HUES48 (cell line): ENCODE results near the gene NCKAP5.

Source experiments
- H3K27ac ChIP-seq: one replicate; pipeline ENCODE4 v1.7.0; 2013; ENCODE audit warnings: low read depth, low read length, inconsistent platforms
- H3K27me3 ChIP-seq: 2 replicates; pipeline ENCODE4 v1.6.1; 2013; ENCODE audit warnings: mild to moderate bottlenecking, low read length; ENCODE audit not compliant: control insufficient read depth, insufficient read depth
- H3K36me3 ChIP-seq: 2 replicates; pipeline ENCODE4 v1.6.1; 2013; ENCODE audit warnings: low read length; ENCODE audit not compliant: control insufficient read depth, insufficient read depth
- H3K4me1 ChIP-seq: 2 replicates; pipeline ENCODE4 v1.6.1; 2013; ENCODE audit warnings: mild to moderate bottlenecking, low read length; ENCODE audit not compliant: control insufficient read depth, insufficient read depth
- H3K4me3 ChIP-seq: 2 replicates; pipeline ENCODE4 v1.5.1; 2013; ENCODE audit warnings: mild to moderate bottlenecking, low read depth, low read length
- H3K9ac ChIP-seq: 2 replicates; pipeline ENCODE4 v1.6.1; 2013; ENCODE audit warnings: mild to moderate bottlenecking, low read depth, low read length, moderate library complexity
- H3K9me3 ChIP-seq: 2 replicates; pipeline ENCODE4 v1.6.1; 2013; ENCODE audit warnings: low read length; ENCODE audit not compliant: control insufficient read depth, insufficient read depth

NCKAP5 gene

GRCh38 chr2:132909427-132909826, 658.8 kb downstream of the NCKAP5 start:
- Histone ChIP-seq H3K36me3 (no peaks in the 10 kb centered on the region), H3K4me1 (no peaks in the 10 kb centered on the region), H3K9me3 (no peaks in the 10 kb centered on the region), H3K27ac (no peak overlapping the region), H3K27me3 (no peaks in the 10 kb centered on the region), H3K4me3 (no peak overlapping the region), H3K9ac (no peak overlapping the region)

GRCh38 chr2:132904142-132904842, 664.0 kb downstream of the NCKAP5 start:
- H3K36me3 ChIP-seq: no peaks in the 10 kb centered on the region
- H3K4me1 ChIP-seq: no peaks in the 10 kb centered on the region
- H3K9me3 ChIP-seq: no peaks in the 10 kb centered on the region
- H3K9ac ChIP-seq: no peak overlapping the region
- H3K27me3 ChIP-seq: no peaks in the 10 kb centered on the region
- H3K27ac ChIP-seq: no peak overlapping the region
- H3K4me3 ChIP-seq: no peak overlapping the region

- no peaks in the 10 kb centered on the region for H3K4me1 ChIP-seq
- H3K36me3 ChIP-seq: no peaks in the 10 kb centered on the region
- no peaks in the 10 kb centered on the region for H3K9me3 ChIP-seq
- no peak overlapping the region for H3K4me3 ChIP-seq
- no peak overlapping the region for H3K27ac ChIP-seq
- H3K9ac ChIP-seq: no peak overlapping the region
- H3K27me3 ChIP-seq: no peaks in the 10 kb centered on the region
These were observed 665.6 kb downstream of the NCKAP5 start for GRCh38 chr2:132902626-132903025.

GRCh38 chr2:132901661-132902060, 666.6 kb downstream of the NCKAP5 start:
- Histone ChIP-seq H3K4me3 (no peak overlapping the region), H3K4me1 (no peaks in the 10 kb centered on the region), H3K9me3 (no peaks in the 10 kb centered on the region), H3K36me3 (no peaks in the 10 kb centered on the region), H3K27ac (no peak overlapping the region), H3K9ac (no peak overlapping the region), H3K27me3 (no peaks in the 10 kb centered on the region)

GRCh38 chr2:132897111-132897510, 671.2 kb downstream of the NCKAP5 start:
- Histone ChIP-seq H3K4me1 (no peaks in the 10 kb centered on the region), H3K27me3 (no peaks in the 10 kb centered on the region)

GRCh38 chr2:132896073-132896472, 672.2 kb downstream of the NCKAP5 start:
- H3K4me1 ChIP-seq: no peaks in the 10 kb centered on the region
- H3K27ac ChIP-seq: no peak overlapping the region
- H3K36me3 ChIP-seq: no peaks in the 10 kb centered on the region
- no peaks in the 10 kb centered on the region for H3K27me3 ChIP-seq
- H3K4me3 ChIP-seq: no peak overlapping the region
- no peak overlapping the region for H3K9ac ChIP-seq
- H3K9me3 ChIP-seq: no peaks in the 10 kb centered on the region

More at GRCh38 chr2:132897111-132897510, 671.2 kb downstream of the NCKAP5 start:
- H3K9ac ChIP-seq: no peak overlapping the region
- H3K4me3 ChIP-seq: no peak overlapping the region
- no peaks in the 10 kb centered on the region for H3K9me3 ChIP-seq
- no peak overlapping the region for H3K27ac ChIP-seq
- H3K36me3 ChIP-seq: no peaks in the 10 kb centered on the region

- H3K36me3 ChIP-seq: no peaks in the 10 kb centered on the region
- H3K27me3 ChIP-seq: no peaks in the 10 kb centered on the region
- H3K9me3 ChIP-seq: no peaks in the 10 kb centered on the region
- no peak overlapping the region for H3K4me3 ChIP-seq
- no peaks in the 10 kb centered on the region for H3K4me1 ChIP-seq
- no peak overlapping the region for H3K27ac ChIP-seq
- H3K9ac ChIP-seq: no peak overlapping the region
These were observed 676.8 kb downstream of the NCKAP5 start for GRCh38 chr2:132891498-132891897.

- Histone ChIP-seq H3K9me3 (no peaks in the 10 kb centered on the region), H3K27me3 (no peaks in the 10 kb centered on the region), H3K4me3 (no peak overlapping the region), H3K9ac (no peak overlapping the region), H3K4me1 (no peaks in the 10 kb centered on the region), H3K27ac (no peak overlapping the region), H3K36me3 (no peaks in the 10 kb centered on the region)
These were observed 681.7 kb downstream of the NCKAP5 start for GRCh38 chr2:132886574-132886973.

- Histone ChIP-seq H3K9ac (no peak overlapping the region), H3K9me3 (no peaks in the 10 kb centered on the region), H3K36me3 (no peaks in the 10 kb centered on the region), H3K27me3 (no peaks in the 10 kb centered on the region), H3K4me1 (no peaks in the 10 kb centered on the region), H3K27ac (no peak overlapping the region), H3K4me3 (no peak overlapping the region)
These were observed 683.6 kb downstream of the NCKAP5 start for GRCh38 chr2:132884705-132885104.

GRCh38 chr2:132884292-132884691, 684.0 kb downstream of the NCKAP5 start:
- H3K4me3 ChIP-seq: no peak overlapping the region
- no peaks in the 10 kb centered on the region for H3K27me3 ChIP-seq
- no peaks in the 10 kb centered on the region for H3K9me3 ChIP-seq
- no peaks in the 10 kb centered on the region for H3K4me1 ChIP-seq
- no peaks in the 10 kb centered on the region for H3K36me3 ChIP-seq
- no peak overlapping the region for H3K9ac ChIP-seq
- H3K27ac ChIP-seq: no peak overlapping the region

GRCh38 chr2:132883430-132883829, 684.8 kb downstream of the NCKAP5 start:
- Histone ChIP-seq H3K9me3 (no peaks in the 10 kb centered on the region), H3K27me3 (no peaks in the 10 kb centered on the region), H3K9ac (no peak overlapping the region), H3K4me3 (no peak overlapping the region), H3K4me1 (no peaks in the 10 kb centered on the region), H3K27ac (no peak overlapping the region), H3K36me3 (no peaks in the 10 kb centered on the region)
